Measurements from ENCODE around the gene PKN1. TPM values are rescaled to one million over a fixed set of nuclear protein-coding genes. Genes with fewer than 3 reads are reported as not detected.

PKN1 gene
- total RNA-seq, 1 donor from 2014 or later, result 151 TPM

DNA sequence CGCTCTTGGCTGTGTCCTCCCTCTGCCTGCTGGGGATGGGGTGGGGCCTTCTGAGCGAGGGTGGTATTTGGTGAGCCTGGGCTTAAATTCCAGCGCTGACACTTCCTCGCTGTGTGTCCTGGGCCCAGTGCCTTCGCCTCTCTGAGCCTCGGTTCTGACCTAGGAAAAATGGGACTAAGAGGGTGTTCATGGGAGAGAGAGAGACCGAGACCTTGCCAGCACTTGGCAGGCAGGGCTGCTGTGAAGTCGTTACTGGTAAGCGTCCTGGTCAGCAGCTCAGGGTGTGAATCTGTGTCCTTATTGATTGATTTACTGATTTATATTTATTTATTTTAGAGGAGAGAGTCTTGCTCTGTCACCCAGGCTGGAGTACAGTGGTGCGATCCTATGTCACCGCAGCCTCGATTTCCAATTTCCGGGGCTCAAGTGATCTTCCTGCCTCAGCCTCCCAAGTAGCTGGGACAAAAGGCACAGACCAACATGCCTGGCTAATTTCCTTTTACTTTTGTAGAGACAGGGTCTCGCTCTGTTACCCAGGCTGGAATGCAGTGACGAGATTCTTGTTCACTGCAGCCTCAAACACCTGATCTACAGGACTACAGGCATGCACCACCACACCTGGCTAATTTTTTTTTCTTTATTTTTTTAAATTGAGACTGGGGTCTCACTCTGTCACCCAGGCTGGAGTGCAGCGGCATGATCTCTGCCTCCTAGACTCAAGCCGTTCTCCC lies 2.4 kb downstream of the PKN1 start:
- no peaks in the 10 kb centered on the region for H3K9me3 Mint-ChIP-seq (ENCODE audit: unreplicated experiment)
- peaks cover 7% of the 10 kb centered on the region for H3K27me3 Mint-ChIP-seq (ENCODE audit: unreplicated experiment)
- no peaks in the 10 kb centered on the region for H3K36me3 Mint-ChIP-seq (ENCODE audit: unreplicated experiment)
- TF ChIP-seq, protein P1, sequence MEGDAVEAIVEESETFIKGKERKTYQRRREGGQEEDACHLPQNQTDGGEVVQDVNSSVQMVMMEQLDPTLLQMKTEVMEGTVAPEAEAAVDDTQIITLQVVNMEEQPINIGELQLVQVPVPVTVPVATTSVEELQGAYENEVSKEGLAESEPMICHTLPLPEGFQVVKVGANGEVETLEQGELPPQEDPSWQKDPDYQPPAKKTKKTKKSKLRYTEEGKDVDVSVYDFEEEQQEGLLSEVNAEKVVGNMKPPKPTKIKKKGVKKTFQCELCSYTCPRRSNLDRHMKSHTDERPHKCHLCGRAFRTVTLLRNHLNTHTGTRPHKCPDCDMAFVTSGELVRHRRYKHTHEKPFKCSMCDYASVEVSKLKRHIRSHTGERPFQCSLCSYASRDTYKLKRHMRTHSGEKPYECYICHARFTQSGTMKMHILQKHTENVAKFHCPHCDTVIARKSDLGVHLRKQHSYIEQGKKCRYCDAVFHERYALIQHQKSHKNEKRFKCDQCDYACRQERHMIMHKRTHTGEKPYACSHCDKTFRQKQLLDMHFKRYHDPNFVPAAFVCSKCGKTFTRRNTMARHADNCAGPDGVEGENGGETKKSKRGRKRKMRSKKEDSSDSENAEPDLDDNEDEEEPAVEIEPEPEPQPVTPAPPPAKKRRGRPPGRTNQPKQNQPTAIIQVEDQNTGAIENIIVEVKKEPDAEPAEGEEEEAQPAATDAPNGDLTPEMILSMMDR (IDR thresholded peaks at IDR 0.05), result no peak
- peak overlapping the region; percentile 83 for H3K27ac Mint-ChIP-seq (ENCODE audit: unreplicated experiment)
- DNase-seq (ENCODE audit: extremely low spot score, unreplicated experiment), result no peak
- peak overlapping the region; percentile 79 for H3K4me3 Mint-ChIP-seq (ENCODE audit: unreplicated experiment)
- H3K4me1 Mint-ChIP-seq (ENCODE audit: unreplicated experiment), result peaks cover 50% of the 10 kb centered on the region

DNA sequence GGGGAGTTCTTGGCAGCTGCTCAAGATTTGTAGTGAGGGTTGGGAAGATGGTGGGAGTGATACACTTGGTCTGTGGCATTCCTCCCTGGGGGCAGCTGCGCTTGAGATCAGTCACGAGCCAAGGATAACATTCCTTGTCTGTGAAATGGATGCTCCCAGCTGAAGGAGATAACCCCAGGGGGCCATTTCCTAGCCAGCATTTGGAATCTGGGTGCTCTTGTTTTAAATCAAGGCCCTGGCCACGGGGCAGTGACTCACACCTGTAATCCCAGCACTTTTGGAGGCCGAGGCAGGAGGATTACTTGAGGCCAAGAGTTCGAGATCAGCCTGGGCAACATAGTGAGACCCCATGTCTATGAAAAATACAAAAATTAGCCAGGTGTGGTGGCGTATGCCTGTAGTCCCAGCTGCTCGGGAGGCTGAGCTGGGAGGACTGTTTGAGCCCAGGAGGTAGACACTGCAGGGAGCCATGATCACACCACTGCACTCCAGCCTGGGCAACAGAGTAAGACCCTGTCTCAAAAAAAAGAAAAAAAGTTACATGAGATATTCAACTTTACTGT lies 4.6 kb downstream of the PKN1 start:
- H3K9me3 Mint-ChIP-seq (ENCODE audit: unreplicated experiment), result no peaks in the 10 kb centered on the region
- H3K27me3 Mint-ChIP-seq (ENCODE audit: unreplicated experiment), result no peaks in the 10 kb centered on the region
- no peak overlapping the region for H3K4me3 Mint-ChIP-seq (ENCODE audit: unreplicated experiment)
- TF ChIP-seq, protein P1 (IDR thresholded peaks at IDR 0.05), result no peak
- H3K4me1 Mint-ChIP-seq (ENCODE audit: unreplicated experiment), result peaks cover 44% of the 10 kb centered on the region
- H3K27ac Mint-ChIP-seq (ENCODE audit: unreplicated experiment), result peak overlapping the region; percentile 38
- peaks cover 4% of the 10 kb centered on the region for H3K36me3 Mint-ChIP-seq (ENCODE audit: unreplicated experiment)
- no peak for DNase-seq (ENCODE audit: extremely low spot score, unreplicated experiment)

DNA sequence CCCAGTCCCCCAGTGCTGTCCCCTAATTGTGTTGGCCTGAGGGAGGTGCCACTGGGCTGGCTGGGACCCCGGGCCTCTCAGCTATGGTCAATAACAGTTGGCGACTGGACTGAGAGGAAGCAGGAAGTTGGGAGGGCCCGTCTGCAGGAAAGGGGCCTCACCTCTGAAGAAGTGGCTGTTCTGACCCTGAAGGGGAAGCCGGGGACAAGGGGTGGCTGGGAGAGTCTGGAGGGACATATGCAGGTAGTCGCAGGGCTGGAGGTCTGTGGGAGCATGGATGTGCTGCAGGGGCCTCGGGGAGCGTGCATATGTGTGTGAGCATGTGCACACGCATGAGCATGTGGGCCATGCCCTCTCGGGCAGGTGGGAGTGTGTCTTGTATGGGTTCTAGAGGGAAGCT lies 5.9 kb downstream of the PKN1 start:
- Mint-ChIP-seq H3K4me1 (ENCODE audit: unreplicated experiment) (peaks cover 43% of the 10 kb centered on the region), H3K9me3 (ENCODE audit: unreplicated experiment) (no peaks in the 10 kb centered on the region), H3K27me3 (ENCODE audit: unreplicated experiment) (no peaks in the 10 kb centered on the region), H3K27ac (ENCODE audit: unreplicated experiment) (no peak overlapping the region), H3K4me3 (ENCODE audit: unreplicated experiment) (no peak overlapping the region), H3K36me3 (ENCODE audit: unreplicated experiment) (peaks cover 11% of the 10 kb centered on the region)
- DNase-seq (ENCODE audit: extremely low spot score, unreplicated experiment), result no peak
- TF ChIP-seq, protein P1 (IDR thresholded peaks at IDR 0.05), result no peak

DNA sequence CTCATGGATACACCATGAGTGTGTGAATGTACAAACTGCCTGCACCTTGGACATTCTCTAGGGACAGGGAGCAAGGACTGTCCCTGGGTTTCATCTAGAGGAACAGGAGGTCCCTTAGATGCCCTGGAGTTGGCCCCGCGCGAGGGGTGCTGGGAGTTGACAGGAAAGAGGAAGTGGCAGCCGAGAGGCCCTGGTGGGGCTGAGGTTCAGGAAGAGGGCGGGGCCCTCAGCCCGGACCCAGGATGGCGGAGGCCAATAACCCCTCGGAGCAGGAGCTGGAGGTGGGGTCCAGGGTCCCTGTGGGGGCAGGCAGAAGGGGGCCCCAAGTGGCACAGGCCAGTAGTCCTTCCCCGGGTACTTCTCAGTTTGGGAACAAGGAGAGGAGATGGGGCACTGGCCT lies 6.9 kb downstream of the PKN1 start:
- DNase-seq (ENCODE audit: extremely low spot score, unreplicated experiment), result no peak
- no peaks in the 10 kb centered on the region for H3K9me3 Mint-ChIP-seq (ENCODE audit: unreplicated experiment)
- H3K27me3 Mint-ChIP-seq (ENCODE audit: unreplicated experiment), result no peaks in the 10 kb centered on the region
- peaks cover 32% of the 10 kb centered on the region for H3K4me1 Mint-ChIP-seq (ENCODE audit: unreplicated experiment)
- peak overlapping the region; percentile 31 for H3K27ac Mint-ChIP-seq (ENCODE audit: unreplicated experiment)
- TF ChIP-seq, protein P1 (IDR thresholded peaks at IDR 0.05), result no peak
- peaks cover 16% of the 10 kb centered on the region for H3K36me3 Mint-ChIP-seq (ENCODE audit: unreplicated experiment)
- H3K4me3 Mint-ChIP-seq (ENCODE audit: unreplicated experiment), result no peak overlapping the region

DNA sequence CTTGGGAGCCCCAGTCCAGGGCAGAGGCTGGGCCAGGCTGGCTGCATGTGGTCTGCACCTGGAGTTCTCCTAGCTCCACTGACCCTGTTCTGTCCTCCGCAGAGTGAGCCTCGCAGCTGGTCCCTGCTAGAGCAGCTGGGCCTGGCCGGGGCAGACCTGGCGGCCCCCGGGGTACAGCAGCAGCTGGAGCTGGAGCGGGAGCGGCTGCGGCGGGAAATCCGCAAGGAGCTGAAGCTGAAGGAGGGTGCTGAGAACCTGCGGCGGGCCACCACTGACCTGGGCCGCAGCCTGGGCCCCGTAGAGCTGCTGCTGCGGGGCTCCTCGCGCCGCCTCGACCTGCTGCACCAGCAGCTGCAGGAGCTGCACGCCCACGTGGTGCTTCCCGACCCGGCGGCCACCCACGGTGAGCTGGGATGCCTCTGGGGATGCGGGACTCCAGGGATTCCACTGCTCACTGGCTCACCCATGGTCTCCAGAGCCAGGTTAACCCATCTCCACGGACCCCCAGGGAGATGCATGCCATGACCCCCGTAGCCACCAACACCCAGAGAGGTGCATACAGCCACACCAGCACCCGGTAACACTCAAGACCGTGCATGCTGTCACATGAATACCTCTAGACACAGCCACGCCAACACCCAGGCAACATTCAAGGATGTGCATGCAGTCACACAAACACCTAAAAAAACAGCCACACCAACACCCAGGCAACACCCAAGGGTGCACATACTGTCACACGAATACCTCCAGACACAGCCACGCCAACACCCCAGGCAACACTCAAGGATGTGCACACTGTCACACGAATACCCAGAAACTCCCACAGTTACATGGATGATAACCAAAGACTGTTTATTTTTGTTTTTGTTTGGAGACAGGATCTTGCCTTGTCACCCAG lies 8.2 kb downstream of the PKN1 start:
- Mint-ChIP-seq H3K27ac (ENCODE audit: unreplicated experiment) (no peak overlapping the region), H3K9me3 (ENCODE audit: unreplicated experiment) (no peaks in the 10 kb centered on the region), H3K27me3 (ENCODE audit: unreplicated experiment) (no peaks in the 10 kb centered on the region), H3K4me3 (ENCODE audit: unreplicated experiment) (no peak overlapping the region), H3K36me3 (ENCODE audit: unreplicated experiment) (peaks cover 20% of the 10 kb centered on the region), H3K4me1 (ENCODE audit: unreplicated experiment) (peaks cover 26% of the 10 kb centered on the region)
- DNase-seq (ENCODE audit: extremely low spot score, unreplicated experiment), result no peak
- TF ChIP-seq, protein P1 (IDR thresholded peaks at IDR 0.05), result no peak

Data from osteocyte (in vitro differentiated cells).